Peyer's patch (tissue), 4 donors: ENCODE results near the gene HYAL2. TPM values are rescaled to one million over a fixed set of nuclear protein-coding genes. Genes with fewer than 3 reads are reported as not detected.

Experiments
- DNase-seq, 3 donors: peaks; one replicate each; pipeline ENCODE4 v3.0.0-alpha.2; 2017 to 2019
- H3K27ac ChIP-seq, 4 donors: fragments of 200-600 bp; sonication (generic); one replicate each; pipeline ENCODE4 v1.5.1; 2016 to 2019
- H3K27me3 ChIP-seq, 2 donors: fragments of 200-600 bp; sonication (generic); one replicate each; pipeline ENCODE4 v1.5.1; 2019
- H3K36me3 ChIP-seq, 3 donors: fragments of 200-600 bp; sonication (generic); one replicate each; pipeline ENCODE4 v1.5.1; 2016 to 2019
- H3K4me1 ChIP-seq, 4 donors: fragments of 200-600 bp; sonication (generic); one replicate each; pipeline ENCODE4 v1.5.1; 2016 to 2019
- H3K4me3 ChIP-seq, 4 donors: fragments of 200-600 bp; sonication (generic); 1 replicate in 3 of 4; 2 replicates in 1 of 4; pipeline ENCODE4 v1.5.1; 2016 to 2019; ENCODE audit warnings: mild to moderate bottlenecking in 1 of 4
- H3K9me3 ChIP-seq, 4 donors: fragments of 200-600 bp; sonication (generic); one replicate each; pipeline ENCODE4 v1.5.1; 2016 to 2019; ENCODE audit warnings: mild to moderate bottlenecking in 1 of 4
- CTCF ChIP-seq, 6 experiments: fragments of 450-650 bp in 4 of 6; fragments of 200-600 bp in 2 of 6; sonication (generic) in 1 of 6; IDR thresholded peaks; one replicate each; pipeline ENCODE4 v1.5.1; 2017 to 2019; ENCODE audit warnings: antibody characterized with exemption in 6 of 6, mild to moderate bottlenecking in 3 of 6, moderate library complexity in 1 of 6
- POLR2A ChIP-seq, 2 donors: fragments of 450-650 bp; IDR thresholded peaks; one replicate each; pipeline ENCODE4 v1.5.1; 2017; ENCODE audit warnings: antibody characterized with exemption in 2 of 2, mild to moderate bottlenecking in 2 of 2, moderate library complexity in 2 of 2
- total RNA-seq, 4 donors: library from RNA; depleted of rRNA; stranded (reverse); fragments of >200 nt; gene quantifications; one replicate each; pipeline ENCODE4 v1.1.0, GENCODE V29; 2016

HYAL2 gene
- total RNA-seq, 4 donors from 2014 or later: 18.2 to 63.1 (median 39.9) TPM

GRCh38 chr3:50353245-50354004, 30.9 kb upstream of the HYAL2 start:
- Histone ChIP-seq H3K4me3 (no peak overlapping the region), H3K27ac (no peak overlapping the region), H3K9me3 (no peaks in the 10 kb centered on the region), H3K4me1 (peaks cover 3 to 61% (median 36%) of the 10 kb centered on the region in 4 donors), H3K27me3 (no peaks in the 10 kb centered on the region), H3K36me3 (peaks cover 0 to 41% (median 0%) of the 10 kb centered on the region in 3 donors)
- DNase-seq: no peak
- TF ChIP-seq POLR2A (IDR thresholded peaks at IDR 0.05): no peak
- no peak for TF ChIP-seq CTCF (IDR thresholded peaks at IDR 0.05)

- H3K4me3 ChIP-seq: no peak overlapping the region
- H3K9me3 ChIP-seq: no peaks in the 10 kb centered on the region
- no peaks in the 10 kb centered on the region for H3K27me3 ChIP-seq
- H3K4me1 ChIP-seq: peaks cover 3 to 54% (median 30%) of the 10 kb centered on the region in 4 donors
- H3K36me3 ChIP-seq: peaks cover 0 to 47% (median 0%) of the 10 kb centered on the region in 3 donors
- TF ChIP-seq CTCF (IDR thresholded peaks at IDR 0.05) (peak in 3 of 6 experiments; percentile 25 to 36 (median 25)), POLR2A (IDR thresholded peaks at IDR 0.05) (no peak)
- no peak for DNase-seq
- H3K27ac ChIP-seq: no peak overlapping the region
Observed at GRCh38 chr3:50352781-50353180, 30.2 kb upstream of the HYAL2 start.

GRCh38 chr3:50351323-50351697, 28.8 kb upstream of the HYAL2 start:
- Histone ChIP-seq H3K4me1 (peaks cover 3 to 41% (median 18%) of the 10 kb centered on the region in 4 donors), H3K9me3 (no peaks in the 10 kb centered on the region), H3K27me3 (no peaks in the 10 kb centered on the region), H3K4me3 (peak overlapping the region; percentile 71 to 74 (median 72)), H3K36me3 (peaks cover 0 to 50% (median 0%) of the 10 kb centered on the region in 3 donors), H3K27ac (peak overlapping the region; percentile 91 to 95 (median 92))
- no peak for TF ChIP-seq POLR2A (IDR thresholded peaks at IDR 0.05)
- DNase-seq: no peak

- Histone ChIP-seq H3K27me3 (no peaks in the 10 kb centered on the region), H3K9me3 (no peaks in the 10 kb centered on the region), H3K4me3 (peak within 1 kb of the TSS; percentile 71 to 74 (median 72)), H3K36me3 (peaks cover 0 to 44% (median 0%) of the 10 kb centered on the region in 3 donors), H3K4me1 (peaks cover 3 to 41% (median 17%) of the 10 kb centered on the region in 4 donors), H3K27ac (peak within 1 kb of the TSS; percentile 91 to 95 (median 92))
- DNase-seq: peak; percentile 96 to 99 (median 99)
- TF ChIP-seq POLR2A (IDR thresholded peaks at IDR 0.05) (peak; percentile 91 to 94), CTCF (IDR thresholded peaks at IDR 0.05) (peak in 1 of 6 experiments; percentile 13)
Observed at GRCh38 chr3:50350527-50351322, 28.2 kb upstream of the HYAL2 start, which contains the start of the genes CYB561D2 and NPRL2. Gene CYB561D2 (plus strand): TSS chr3:50350862. CDS start chr3:50351434, 572 bp downstream. Gene NPRL2 (minus strand): TSS chr3:50350775. CDS start chr3:50350652, 123 bp downstream.

- H3K36me3 ChIP-seq: peaks cover 0 to 39% (median 0%) of the 10 kb centered on the region in 3 donors
Observed at GRCh38 chr3:50350213-50350526, 27.6 kb upstream of the HYAL2 start.

More at GRCh38 chr3:50350213-50350526, 27.6 kb upstream of the HYAL2 start:
- TF ChIP-seq CTCF (IDR thresholded peaks at IDR 0.05): no peak
- no peak for TF ChIP-seq POLR2A (IDR thresholded peaks at IDR 0.05)
- Histone ChIP-seq H3K9me3 (no peaks in the 10 kb centered on the region), H3K27ac (peak overlapping the region; percentile 91 to 95 (median 92)), H3K27me3 (no peaks in the 10 kb centered on the region), H3K4me1 (peaks cover 6 to 41% (median 21%) of the 10 kb centered on the region in 4 donors), H3K4me3 (peak overlapping the region; percentile 71 to 74 (median 72))
- DNase-seq: no peak
